Stimulated activated CD8-positive, alpha-beta memory T cell treated with anti-CD3 and anti-CD28 coated beads, Interleukin-12 subunit alpha, Interleukin-12 subunit beta, amount 100 ng/mL, for 24 hours (primary cell): ENCODE measurements around the gene ATP9B.

Experiments used
- DNase-seq: peaks from one replicate; pipeline ENCODE4 v3.0.0-alpha.2; 2020; ENCODE audit errors: extremely low read depth

ATP9B gene

GRCh38 chr18:79195716-79196683 lies 126.8 kb downstream of the ATP9B start:
- no peak for DNase-seq

GRCh38 chr18:79197531-79197930 lies 128.3 kb downstream of the ATP9B start:
- no peak for DNase-seq

GRCh38 chr18:79199691-79200374 lies 130.6 kb downstream of the ATP9B start:
- DNase-seq: no peak

- DNase-seq: no peak
Observed at GRCh38 chr18:79200546-79201268, 131.5 kb downstream of the ATP9B start.

GRCh38 chr18:79203017-79203605 lies 133.9 kb downstream of the ATP9B start:
- DNase-seq: no peak

GRCh38 chr18:79204889-79205807 lies 136.0 kb downstream of the ATP9B start:
- no peak for DNase-seq

GRCh38 chr18:79206444-79206843 lies 137.2 kb downstream of the ATP9B start:
- no peak for DNase-seq

- DNase-seq: no peak
Observed at GRCh38 chr18:79208906-79209305, 139.7 kb downstream of the ATP9B start.

GRCh38 chr18:79210002-79210910 lies 141.1 kb downstream of the ATP9B start:
- DNase-seq: no peak

- no peak for DNase-seq
Observed at GRCh38 chr18:79211844-79212243, 142.7 kb downstream of the ATP9B start.

- no peak for DNase-seq
Observed at GRCh38 chr18:79214056-79214455, 144.9 kb downstream of the ATP9B start.

- DNase-seq: no peak
Observed at GRCh38 chr18:79216176-79216575, 147.0 kb downstream of the ATP9B start.

- no peak for DNase-seq
Observed at GRCh38 chr18:79217979-79218604, 148.9 kb downstream of the ATP9B start.

- DNase-seq: no peak
Observed at GRCh38 chr18:79218605-79219190, 149.5 kb downstream of the ATP9B start.

- no peak for DNase-seq
Observed at GRCh38 chr18:79221136-79221535, 151.9 kb downstream of the ATP9B start.

- no peak for DNase-seq
Observed at GRCh38 chr18:79222790-79223189, 153.6 kb downstream of the ATP9B start.

- DNase-seq: no peak
Observed at GRCh38 chr18:79223431-79223830, 154.2 kb downstream of the ATP9B start.

- no peak for DNase-seq
Observed at GRCh38 chr18:79224381-79224780, 155.2 kb downstream of the ATP9B start.

GRCh38 chr18:79227621-79228020 lies 158.4 kb downstream of the ATP9B start:
- DNase-seq: no peak
